GM03348 (cell line): Measurements from ENCODE around the gene ZNF90.
"Not testable (repeated sequence)": the region's sequence is repeated elsewhere in the genome, so short reads cannot be mapped to it uniquely, and the experiment has no call there.

Experiments used
- DNase-seq: peaks from one replicate; pipeline ENCODE4 v3.0.0; 2012; ENCODE audit warnings: low spot score

Gene ZNF90

GRCh38 chr19:20103091-20103740 lies 25.4 kb downstream of the ZNF90 start:
- no peak for DNase-seq

DNA sequence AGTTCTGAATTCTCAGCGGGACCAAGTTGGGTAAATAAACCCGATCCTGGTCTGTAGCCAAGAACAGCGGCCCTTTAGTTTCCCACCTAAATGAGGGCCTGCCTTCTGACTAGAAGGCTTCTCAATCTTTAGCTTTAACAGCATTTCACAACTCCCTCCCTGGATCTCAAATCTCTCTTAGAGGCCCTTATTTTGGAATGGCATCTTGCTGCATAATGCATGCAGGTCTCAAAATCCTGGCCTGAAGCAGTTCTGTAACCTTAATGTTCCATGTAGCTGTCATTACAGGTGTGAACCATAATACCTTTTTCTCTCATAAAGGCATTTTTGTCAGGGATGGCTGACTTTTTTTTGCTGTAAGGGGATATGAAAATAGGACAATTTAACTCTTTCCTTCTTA lies 29.5 kb downstream of the ZNF90 start:
- no peak for DNase-seq

- DNase-seq: not testable (repeated sequence)
Observed at GRCh38 chr19:20118064-20118839, 40.5 kb downstream of the ZNF90 start.

DNA sequence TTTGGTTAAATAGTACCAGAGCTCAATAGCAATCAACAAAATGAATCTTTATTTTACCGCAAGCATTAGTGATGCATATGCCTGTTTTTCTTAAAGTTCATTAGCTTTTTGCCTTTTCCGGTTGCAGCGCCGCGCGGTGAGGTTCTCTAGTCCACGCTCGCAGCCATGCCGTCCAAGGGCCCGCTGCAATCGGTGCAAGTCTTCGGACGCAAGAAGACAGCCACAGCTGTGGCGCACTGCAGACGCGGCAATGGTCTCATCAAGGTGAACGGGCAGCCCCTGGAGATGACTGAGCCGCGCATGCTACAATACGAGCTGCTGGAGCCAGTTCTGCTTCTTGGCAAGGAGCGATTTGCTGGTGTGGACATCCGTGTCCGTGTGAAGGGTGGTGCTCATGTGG lies 47.1 kb downstream of the ZNF90 start:
- DNase-seq: no peak

- DNase-seq: not testable (repeated sequence)
Observed at GRCh38 chr19:20132933-20133332, 55.1 kb downstream of the ZNF90 start.

- not testable (repeated sequence) for DNase-seq
Observed at GRCh38 chr19:20137714-20138113, 59.9 kb downstream of the ZNF90 start.

- no peak for DNase-seq
Observed at GRCh38 chr19:20151617-20152145, 73.9 kb downstream of the ZNF90 start.

DNA sequence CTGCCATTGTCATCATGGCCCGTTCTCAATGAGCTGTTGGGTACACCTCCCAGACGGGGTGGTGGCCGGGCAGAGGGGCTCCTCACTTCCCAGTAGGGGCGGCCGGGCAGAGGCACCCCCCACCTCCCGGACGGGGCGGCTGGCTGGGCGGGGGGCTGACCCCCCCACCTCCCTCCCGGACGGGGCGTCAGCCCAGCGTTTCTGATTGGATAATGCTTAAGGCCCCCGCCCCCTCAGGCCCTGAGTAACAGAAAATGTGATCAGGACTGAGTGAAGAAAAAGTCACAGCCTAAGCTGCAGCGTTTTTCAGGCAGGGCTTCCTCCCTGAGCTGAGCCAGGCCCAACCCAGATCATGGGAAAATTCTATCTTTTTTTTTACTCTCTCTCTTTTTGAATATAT lies 74.7 kb downstream of the ZNF90 start:
- not testable (repeated sequence) for DNase-seq

- no peak for DNase-seq
Observed at GRCh38 chr19:20153281-20153680, 75.5 kb downstream of the ZNF90 start.

DNA sequence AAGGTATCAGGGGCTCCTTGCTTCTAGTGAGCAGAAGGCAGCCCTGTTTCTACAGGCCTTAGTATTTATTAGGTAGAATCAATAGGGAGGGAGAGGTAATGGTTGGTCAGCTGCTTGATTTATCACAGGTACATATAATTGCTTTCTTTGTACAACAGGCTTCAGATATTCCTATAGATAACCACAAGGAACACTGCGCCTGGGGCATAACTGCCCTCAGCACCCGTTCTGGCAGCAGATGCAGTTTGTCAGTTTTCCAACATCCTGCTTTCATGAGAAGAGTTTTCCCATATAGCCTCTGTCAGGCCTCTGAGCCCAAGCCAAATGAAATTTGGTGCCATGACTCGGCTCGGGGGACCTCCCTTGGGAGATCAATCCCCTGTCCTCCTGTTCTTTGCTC lies 76.8 kb downstream of the ZNF90 start:
- DNase-seq: no peak

- no peak for DNase-seq
Observed at GRCh38 chr19:20162821-20163220, 85.0 kb downstream of the ZNF90 start.

GRCh38 chr19:20164456-20164855 lies 86.7 kb downstream of the ZNF90 start:
- no peak for DNase-seq

DNA sequence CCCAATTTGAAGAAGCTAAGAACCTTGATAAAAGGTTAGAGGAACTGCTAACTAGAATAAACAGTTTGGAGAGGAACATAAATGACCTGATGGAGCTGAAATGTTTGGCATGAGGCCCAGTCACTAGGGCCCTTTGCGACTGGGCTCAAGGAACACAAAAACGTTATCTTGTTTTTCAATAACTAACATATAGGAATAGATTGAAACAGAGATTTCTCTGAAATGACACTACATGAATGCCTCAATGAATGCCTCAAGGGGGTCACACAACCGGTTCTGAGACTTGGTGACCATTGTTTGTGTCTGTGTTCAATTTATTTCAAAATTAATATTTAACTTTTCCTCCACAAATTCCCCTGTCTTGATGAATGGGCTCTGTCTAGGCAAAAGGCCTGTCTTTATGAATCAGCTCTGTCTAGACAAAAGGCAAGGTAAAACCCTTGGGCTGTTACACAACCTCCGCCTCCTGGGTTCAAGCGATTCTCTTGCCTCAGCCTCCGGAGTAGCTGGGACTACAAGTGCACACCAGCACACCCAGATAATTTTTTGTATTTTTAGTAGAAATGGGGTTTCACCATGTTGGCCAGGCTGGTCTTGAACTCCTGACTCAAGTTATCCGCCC lies 88.3 kb downstream of the ZNF90 start:
- no peak for DNase-seq

DNA sequence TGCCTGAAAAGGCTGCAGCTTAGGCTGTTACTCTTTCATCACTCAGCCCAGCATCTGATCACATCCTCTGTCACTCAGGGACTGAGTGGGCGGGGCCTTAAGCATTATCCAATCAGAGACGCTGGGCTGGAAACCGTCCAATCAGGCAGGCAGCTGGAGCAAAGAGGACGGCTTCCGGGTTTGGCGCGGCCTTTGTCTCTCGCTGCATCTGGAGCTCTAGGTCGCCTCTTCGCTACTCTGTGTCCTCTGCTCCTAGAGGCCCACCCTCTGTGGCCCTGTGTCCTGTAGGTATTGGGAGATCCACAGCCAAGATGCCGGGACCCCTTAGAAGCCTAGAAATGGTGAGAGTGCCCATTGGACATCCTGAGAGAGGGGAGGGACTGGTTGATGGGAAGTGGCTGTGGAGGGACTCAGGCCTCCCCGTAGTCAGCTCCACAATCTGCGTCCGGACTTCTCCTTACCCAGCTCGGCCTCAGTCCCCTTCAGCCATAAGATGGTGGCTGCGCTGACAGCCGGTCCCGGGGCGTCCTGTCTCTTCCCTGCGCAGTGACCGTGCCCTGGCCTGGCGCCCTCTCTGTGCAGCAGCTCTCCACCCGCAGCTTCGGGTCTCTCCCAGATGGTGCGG lies 89.3 kb downstream of the ZNF90 start, which contains the start of gene ZNF486:
Gene ZNF486 (plus strand): TSS at position 195 of the 625 bp plus-strand sequence. CDS start 117 bp downstream, at position 312.
- peak; percentile 93 for DNase-seq

DNA sequence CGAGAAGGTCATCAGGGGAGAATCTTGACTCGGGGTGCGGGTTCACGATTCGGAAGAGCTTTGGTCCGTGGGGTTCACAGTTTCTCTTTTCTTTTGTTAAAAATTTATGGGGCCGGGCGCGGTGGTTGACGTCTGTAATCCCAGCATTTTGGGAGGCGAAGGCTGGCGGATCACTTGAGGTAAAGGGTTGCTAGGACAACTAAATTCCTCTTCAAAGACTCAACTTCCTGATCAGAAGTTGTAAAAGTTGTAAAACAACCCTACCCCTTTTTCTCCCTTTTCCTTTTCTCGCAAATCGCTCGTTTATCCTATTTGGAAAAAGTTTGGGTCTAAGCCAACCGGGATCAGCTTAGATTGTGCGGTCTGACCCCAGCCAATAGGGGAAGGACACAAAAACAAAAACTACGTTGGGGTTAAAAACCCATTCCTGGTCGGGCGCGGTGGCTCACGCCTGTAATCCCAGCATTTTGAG lies 89.9 kb downstream of the ZNF90 start:
- DNase-seq: peak; percentile 14
